HepG2 (cell line): ENCODE data around the gene ADAMTSL4. TPM values are rescaled to one million over a fixed set of nuclear protein-coding genes. Genes with fewer than 3 reads are reported as not detected.

ENCODE experiments used
- ATF1 ChIP-seq: IDR thresholded peaks from 2 replicates; pipeline ENCODE4 v1.6.1; 2016; ENCODE audit warnings: mild to moderate bottlenecking, control low read depth
- FOXP1 ChIP-seq, 2 experiments: fragments of 450-650 bp in 1 of 2; IDR thresholded peaks; 2 replicates each; pipeline ENCODE4 v1.6.1; 2017 to 2018; ENCODE audit warnings: antibody characterized with exemption in 1 of 2
- KDM3A ChIP-seq: IDR thresholded peaks from 2 replicates; pipeline ENCODE4 v1.6.1; 2018; ENCODE audit warnings: low read depth, missing compliant biosample characterization
- KIAA2018 ChIP-seq: sonication (generic); formaldehyde crosslinking; IDR thresholded peaks from 2 replicates; pipeline ENCODE4 v1.5.0; 2020; ENCODE audit warnings: mild to moderate bottlenecking, missing genetic modification reagents, borderline replicate concordance
- MEF2D ChIP-seq: sonication (generic); formaldehyde crosslinking; IDR thresholded peaks from 2 replicates; pipeline ENCODE4 v1.5.1; 2020; ENCODE audit warnings: mild to moderate bottlenecking, missing genetic modification reagents
- MTF1 ChIP-seq: sonication (generic); formaldehyde crosslinking; IDR thresholded peaks from 2 replicates; pipeline ENCODE4 v1.5.0; 2020; ENCODE audit warnings: missing genetic modification reagents
- ZFP62 ChIP-seq: sonication (generic); formaldehyde crosslinking; IDR thresholded peaks from 2 replicates; pipeline ENCODE4 v1.4.0; 2020; ENCODE audit warnings: missing genetic modification reagents
- ZNF30 ChIP-seq: sonication (generic); formaldehyde crosslinking; IDR thresholded peaks from 2 replicates; pipeline ENCODE4 v1.5.0; 2020; ENCODE audit warnings: mild to moderate bottlenecking, missing genetic modification reagents
- ZNF574 ChIP-seq: sonication (generic); formaldehyde crosslinking; IDR thresholded peaks from 2 replicates; pipeline ENCODE4 v1.4.0; 2020; ENCODE audit warnings: missing genetic modification reagents
- ZNF598 ChIP-seq: sonication (generic); formaldehyde crosslinking; IDR thresholded peaks from 2 replicates; pipeline ENCODE4 v1.5.1; 2020; ENCODE audit warnings: mild to moderate bottlenecking, missing genetic modification reagents, borderline replicate concordance
- polyA plus RNA-seq, 8 experiments: library from polyadenylated mRNA; depleted of rRNA in 3 of 8; stranded (reverse) in 7 of 8; unstranded in 1 of 8; fragments of >200 nt; fragmentation: Illumina TruSeq in 4 of 8; extraction: Trizol in 4 of 8; gene quantifications; 2 replicates each; pipeline versions ENCODE4 v1.2.1 to v1.2.3, GENCODE V29; 2011 to 2016; ENCODE audit warnings: low read depth in 4 of 8, missing spikeins in 1 of 8, mixed read lengths in 1 of 8; ENCODE audit not compliant: insufficient read depth in 1 of 8
- total RNA-seq, 5 experiments: library from RNA; depleted of rRNA; stranded (reverse); fragments of >200 nt; fragmentation: Illumina TruSeq; extraction: Trizol; gene quantifications; 2 replicates each; pipeline ENCODE4 v1.2.3, GENCODE V29; 2016; ENCODE audit warnings: low read depth in 1 of 5
- TF ChIP-seq, protein P1 (sequence below): sonication (generic); formaldehyde crosslinking; IDR thresholded peaks from 2 replicates; pipeline ENCODE4 v1.5.0; 2020; ENCODE audit warnings: mild to moderate bottlenecking, missing genetic modification reagents
- TF ChIP-seq, protein P2 (sequence below): sonication (generic); formaldehyde crosslinking; IDR thresholded peaks from 2 replicates; pipeline ENCODE4 v1.5.0; 2020; ENCODE audit warnings: missing genetic modification reagents
- TF ChIP-seq, protein P3 (sequence below): sonication (generic); formaldehyde crosslinking; conservative IDR thresholded peaks from 2 replicates; pipeline ENCODE4 v1.8.0; 2022; ENCODE audit warnings: low read depth, missing genetic modification reagents

ADAMTSL4 gene
- total and polyA plus RNA-seq, 2 of the 13 experiments (the other 11 are each of a cell fraction or from before 2014, with no cell fraction given) = 3.9 to 16.4 TPM

DNA sequence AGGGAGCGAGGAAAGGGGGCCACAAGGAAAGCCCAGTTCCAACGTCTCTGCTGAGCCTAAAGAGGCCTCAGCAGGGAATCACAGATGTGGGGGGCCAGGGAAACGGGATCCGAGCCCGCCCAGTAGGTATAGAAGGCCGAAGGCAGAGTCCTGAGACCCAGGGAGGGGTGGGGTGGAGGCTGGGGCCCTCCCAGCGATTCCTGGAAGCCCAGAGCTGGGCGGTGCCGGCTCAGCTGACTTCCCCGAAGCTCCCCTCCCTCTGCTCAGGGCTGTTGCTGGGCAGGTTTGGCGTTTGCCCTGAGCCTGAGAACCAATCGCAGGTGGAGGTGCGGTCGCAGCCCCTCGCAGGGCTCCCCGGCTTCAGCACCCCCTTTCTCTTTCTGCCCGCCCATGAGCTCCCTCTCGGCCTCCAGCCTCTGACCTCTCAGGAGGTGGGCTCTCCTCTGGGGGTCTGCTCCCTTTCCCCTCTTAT lies 12.8 kb downstream of the ADAMTSL4 start (continued):
- no peak for TF ChIP-seq KIAA2018 (CRISPR knock-in tag)
- TF ChIP-seq, protein P1, sequence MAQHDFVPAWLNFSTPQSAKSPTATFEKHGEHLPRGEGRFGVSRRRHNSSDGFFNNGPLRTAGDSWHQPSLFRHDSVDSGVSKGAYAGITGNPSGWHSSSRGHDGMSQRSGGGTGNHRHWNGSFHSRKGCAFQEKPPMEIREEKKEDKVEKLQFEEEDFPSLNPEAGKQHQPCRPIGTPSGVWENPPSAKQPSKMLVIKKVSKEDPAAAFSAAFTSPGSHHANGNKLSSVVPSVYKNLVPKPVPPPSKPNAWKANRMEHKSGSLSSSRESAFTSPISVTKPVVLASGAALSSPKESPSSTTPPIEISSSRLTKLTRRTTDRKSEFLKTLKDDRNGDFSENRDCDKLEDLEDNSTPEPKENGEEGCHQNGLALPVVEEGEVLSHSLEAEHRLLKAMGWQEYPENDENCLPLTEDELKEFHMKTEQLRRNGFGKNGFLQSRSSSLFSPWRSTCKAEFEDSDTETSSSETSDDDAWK (CRISPR knock-in tag) = no peak
- TF ChIP-seq KDM3A (CRISPR knock-in tag) = no peak
- TF ChIP-seq, protein P2, sequence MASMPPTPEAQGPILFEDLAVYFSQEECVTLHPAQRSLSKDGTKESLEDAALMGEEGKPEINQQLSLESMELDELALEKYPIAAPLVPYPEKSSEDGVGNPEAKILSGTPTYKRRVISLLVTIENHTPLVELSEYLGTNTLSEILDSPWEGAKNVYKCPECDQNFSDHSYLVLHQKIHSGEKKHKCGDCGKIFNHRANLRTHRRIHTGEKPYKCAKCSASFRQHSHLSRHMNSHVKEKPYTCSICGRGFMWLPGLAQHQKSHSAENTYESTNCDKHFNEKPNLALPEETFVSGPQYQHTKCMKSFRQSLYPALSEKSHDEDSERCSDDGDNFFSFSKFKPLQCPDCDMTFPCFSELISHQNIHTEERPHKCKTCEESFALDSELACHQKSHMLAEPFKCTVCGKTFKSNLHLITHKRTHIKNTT (CRISPR knock-in tag) = no peak
- no peak for TF ChIP-seq ZNF574 (CRISPR knock-in tag)
- TF ChIP-seq ZNF598 (CRISPR knock-in tag) = no peak
- TF ChIP-seq, protein P3, sequence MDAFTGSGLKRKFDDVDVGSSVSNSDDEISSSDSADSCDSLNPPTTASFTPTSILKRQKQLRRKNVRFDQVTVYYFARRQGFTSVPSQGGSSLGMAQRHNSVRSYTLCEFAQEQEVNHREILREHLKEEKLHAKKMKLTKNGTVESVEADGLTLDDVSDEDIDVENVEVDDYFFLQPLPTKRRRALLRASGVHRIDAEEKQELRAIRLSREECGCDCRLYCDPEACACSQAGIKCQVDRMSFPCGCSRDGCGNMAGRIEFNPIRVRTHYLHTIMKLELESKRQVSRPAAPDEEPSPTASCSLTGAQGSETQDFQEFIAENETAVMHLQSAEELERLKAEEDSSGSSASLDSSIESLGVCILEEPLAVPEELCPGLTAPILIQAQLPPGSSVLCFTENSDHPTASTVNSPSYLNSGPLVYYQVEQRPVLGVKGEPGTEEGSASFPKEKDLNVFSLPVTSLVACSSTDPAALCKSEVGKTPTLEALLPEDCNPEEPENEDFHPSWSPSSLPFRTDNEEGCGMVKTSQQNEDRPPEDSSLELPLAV (CRISPR knock-in tag) = no peak
- no peak for TF ChIP-seq ZNF30 (CRISPR knock-in tag)
- no peak for TF ChIP-seq MTF1 (CRISPR knock-in tag)
- no peak for TF ChIP-seq ATF1 (CRISPR knock-in tag)
- TF ChIP-seq ZFP62 (CRISPR knock-in tag) = no peak
- no peak; the same call in 1 of the 2 replicates for TF ChIP-seq MEF2D (CRISPR knock-in tag)
- TF ChIP-seq FOXP1 (IDR thresholded peaks at IDR 0.05) = no peak
- TF ChIP-seq FOXP1 (CRISPR knock-in tag; IDR thresholded peaks at IDR 0.05) = 0 out of 2 replicates have a peak, but pooled peaks have one; percentile 14
